ENCODE measurements around the gene ADAMTS2.

GRCh38 chr5:179357031-179357430 is 11.8 kb upstream of the ADAMTS2 start:
- TF ChIP-seq, protein P1, sequence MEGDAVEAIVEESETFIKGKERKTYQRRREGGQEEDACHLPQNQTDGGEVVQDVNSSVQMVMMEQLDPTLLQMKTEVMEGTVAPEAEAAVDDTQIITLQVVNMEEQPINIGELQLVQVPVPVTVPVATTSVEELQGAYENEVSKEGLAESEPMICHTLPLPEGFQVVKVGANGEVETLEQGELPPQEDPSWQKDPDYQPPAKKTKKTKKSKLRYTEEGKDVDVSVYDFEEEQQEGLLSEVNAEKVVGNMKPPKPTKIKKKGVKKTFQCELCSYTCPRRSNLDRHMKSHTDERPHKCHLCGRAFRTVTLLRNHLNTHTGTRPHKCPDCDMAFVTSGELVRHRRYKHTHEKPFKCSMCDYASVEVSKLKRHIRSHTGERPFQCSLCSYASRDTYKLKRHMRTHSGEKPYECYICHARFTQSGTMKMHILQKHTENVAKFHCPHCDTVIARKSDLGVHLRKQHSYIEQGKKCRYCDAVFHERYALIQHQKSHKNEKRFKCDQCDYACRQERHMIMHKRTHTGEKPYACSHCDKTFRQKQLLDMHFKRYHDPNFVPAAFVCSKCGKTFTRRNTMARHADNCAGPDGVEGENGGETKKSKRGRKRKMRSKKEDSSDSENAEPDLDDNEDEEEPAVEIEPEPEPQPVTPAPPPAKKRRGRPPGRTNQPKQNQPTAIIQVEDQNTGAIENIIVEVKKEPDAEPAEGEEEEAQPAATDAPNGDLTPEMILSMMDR (IDR thresholded peaks at IDR 0.05), result no peak
- TF ChIP-seq POLR2A (IDR thresholded peaks at IDR 0.05), result no peak
